GM18868 (cell line): Measurements from ENCODE around the gene MORN1.

Experiments
- ATAC-seq: cut with Tn5 transposase; IDR thresholded peaks from one replicate; pipeline ENCODE4 v1.9.1; 2021; ENCODE audit warnings: mild to moderate bottlenecking, moderate library complexity; ENCODE audit not compliant: unreplicated experiment

The MORN1 gene

GRCh38 chr1:2324553-2325366 is 66.6 kb downstream of the MORN1 start:
- no peak for ATAC-seq

GRCh38 chr1:2323451-2323974 is 67.8 kb downstream of the MORN1 start:
- ATAC-seq, result no peak

- ATAC-seq, result no peak
These were observed 68.7 kb downstream of the MORN1 start for GRCh38 chr1:2322581-2323211.

GRCh38 chr1:2322065-2322571 is 69.2 kb downstream of the MORN1 start:
- no peak for ATAC-seq

GRCh38 chr1:2320760-2321667 is 70.3 kb downstream of the MORN1 start:
- ATAC-seq, result no peak

GRCh38 chr1:2320006-2320405 is 71.3 kb downstream of the MORN1 start:
- no peak for ATAC-seq

GRCh38 chr1:2319291-2319690 is 72.1 kb downstream of the MORN1 start:
- no peak for ATAC-seq

GRCh38 chr1:2318314-2319278 is 72.8 kb downstream of the MORN1 start:
- ATAC-seq, result no peak

GRCh38 chr1:2317230-2318065 is 73.9 kb downstream of the MORN1 start:
- ATAC-seq, result no peak

- no peak for ATAC-seq
These were observed 74.8 kb downstream of the MORN1 start for GRCh38 chr1:2316451-2316961.

- ATAC-seq, result no peak
These were observed 75.5 kb downstream of the MORN1 start for GRCh38 chr1:2315674-2316450.

- no peak for ATAC-seq
These were observed 76.3 kb downstream of the MORN1 start for GRCh38 chr1:2314803-2315673.

GRCh38 chr1:2314273-2314802 is 77.0 kb downstream of the MORN1 start:
- ATAC-seq, result no peak

GRCh38 chr1:2313651-2314261 is 77.6 kb downstream of the MORN1 start:
- ATAC-seq, result no peak

GRCh38 chr1:2312515-2313301 is 78.6 kb downstream of the MORN1 start:
- ATAC-seq, result no peak

GRCh38 chr1:2312160-2312514 is 79.2 kb downstream of the MORN1 start:
- ATAC-seq, result no peak
